Colon (tissue), 2 donors: ENCODE results near the gene PDE4D.
A peak's percentile ranks its signal among the peaks of the same experiment; 100 is the strongest.
"Not testable (repeated sequence)": the region's sequence is repeated elsewhere in the genome, so short reads cannot be mapped to it uniquely, and the experiment has no call there.

Experiments
- FAIRE-seq: peaks from 2 replicates; lab custom pipeline; 2012; peaks lifted over from hg19 to GRCh38; lab: Jason Lieb, UNC
- donor health status: control.
- donor health status: control.

Gene PDE4D

DNA sequence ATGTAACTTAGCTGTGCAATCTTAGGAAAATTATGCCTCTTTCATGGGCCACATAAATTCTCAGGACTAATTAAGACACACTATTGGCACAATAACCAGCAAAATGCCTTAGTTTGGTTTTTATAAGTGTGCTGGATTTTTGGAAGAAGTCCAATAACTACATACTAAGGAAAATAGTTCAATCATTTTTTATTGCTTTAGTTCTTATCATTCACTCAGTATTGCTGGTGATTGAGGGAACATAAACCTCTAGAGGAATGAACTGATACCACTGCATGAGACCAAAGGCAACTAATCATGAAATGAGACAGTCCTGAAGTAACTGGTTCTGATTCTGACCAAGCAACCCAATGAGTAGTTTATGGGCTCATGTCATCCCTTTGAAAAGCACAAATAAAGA is 571.5 kb downstream of the PDE4D start:
- FAIRE-seq: no peak

GRCh38 chr5:59321642-59322041 is 571.9 kb downstream of the PDE4D start:
- FAIRE-seq: no peak

- FAIRE-seq: peak; percentile 47
These were observed 573.1 kb downstream of the PDE4D start for GRCh38 chr5:59320420-59320819.

- FAIRE-seq: no peak
These were observed 574.3 kb downstream of the PDE4D start for GRCh38 chr5:59319250-59319649.

GRCh38 chr5:59317774-59318205 is 575.7 kb downstream of the PDE4D start:
- FAIRE-seq: peak; percentile 45

DNA sequence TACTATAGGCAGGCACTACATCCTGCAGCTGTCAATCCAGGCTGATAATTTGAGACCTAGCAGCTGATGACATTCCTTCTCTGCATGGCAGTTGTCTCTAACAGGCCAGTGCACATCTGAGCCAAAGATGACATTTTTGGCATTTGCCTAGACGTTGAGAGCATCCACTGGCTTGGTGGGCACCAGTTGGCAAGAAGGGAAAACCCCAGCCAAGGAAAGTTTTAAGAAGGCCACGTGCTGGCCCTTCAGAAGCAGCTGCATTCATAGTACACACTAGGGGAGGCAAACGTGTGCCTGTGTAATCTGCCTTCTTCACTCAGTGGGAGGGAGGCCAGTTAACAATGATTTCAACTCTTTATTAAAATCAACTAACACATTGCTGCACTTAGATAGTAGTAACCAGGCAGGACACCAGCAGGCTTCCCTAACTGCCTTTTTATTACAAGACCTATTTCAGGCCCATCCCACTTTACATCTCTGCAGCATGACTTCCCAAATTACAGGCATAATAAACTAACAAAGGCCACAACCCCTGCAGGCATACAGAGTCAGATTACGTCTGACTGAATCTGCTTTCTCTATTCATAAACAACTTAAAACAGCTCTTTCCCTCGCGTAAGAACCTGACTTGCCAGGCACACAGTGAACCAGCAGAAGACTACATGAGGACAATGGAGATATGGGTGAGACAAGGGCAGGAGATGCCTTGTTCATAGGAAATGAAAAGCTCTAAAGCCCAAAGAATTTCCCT is 576.3 kb downstream of the PDE4D start:
- FAIRE-seq: no peak

DNA sequence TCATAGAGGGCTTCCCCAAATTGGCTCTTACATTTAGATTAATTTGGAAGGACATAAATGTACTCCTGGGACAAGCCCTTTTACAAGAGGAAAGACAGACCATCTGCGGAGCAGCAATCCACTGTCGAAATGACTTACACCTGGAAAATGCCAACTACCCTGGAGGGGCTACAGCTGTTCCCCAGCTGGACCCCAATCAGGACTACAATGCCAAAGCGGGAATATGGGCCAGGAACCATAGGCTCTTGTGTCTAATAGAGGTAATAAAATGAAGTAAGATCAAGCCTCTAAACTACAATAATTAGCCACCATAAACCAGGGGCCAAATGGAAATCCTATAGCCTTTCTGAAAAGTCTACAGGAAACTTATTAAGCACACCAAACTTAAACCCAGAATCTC is 581.3 kb downstream of the PDE4D start:
- FAIRE-seq: no peak

DNA sequence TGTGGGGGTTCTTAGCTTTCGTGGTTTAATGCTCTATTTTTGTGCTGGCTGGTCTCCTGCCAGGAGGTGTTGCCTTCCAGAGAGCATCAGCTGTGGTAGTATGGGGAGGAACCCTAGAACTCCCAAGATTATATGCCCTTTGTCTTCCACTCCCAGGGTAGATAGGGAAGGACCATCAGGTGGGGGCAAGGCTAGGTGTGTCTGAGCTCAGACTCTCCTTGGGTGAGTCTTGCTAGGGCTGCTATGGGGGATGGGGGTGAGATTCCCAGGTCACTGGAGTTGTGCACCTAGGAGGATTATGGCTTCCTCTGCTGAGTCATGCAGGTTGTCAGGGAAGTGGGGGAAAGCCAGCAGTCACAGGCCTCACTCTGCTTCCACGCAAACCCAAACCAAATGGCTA is 584.8 kb downstream of the PDE4D start:
- FAIRE-seq: not testable (repeated sequence)

GRCh38 chr5:59303289-59303716 is 590.2 kb downstream of the PDE4D start:
- not testable (repeated sequence) for FAIRE-seq

- not testable (repeated sequence) for FAIRE-seq
These were observed 591.0 kb downstream of the PDE4D start for GRCh38 chr5:59302509-59302908.

- FAIRE-seq: no peak
These were observed 591.8 kb downstream of the PDE4D start for GRCh38 chr5:59301727-59302126.

- no peak for FAIRE-seq
These were observed 592.6 kb downstream of the PDE4D start for GRCh38 chr5:59300930-59301329.

- no peak for FAIRE-seq
These were observed 594.5 kb downstream of the PDE4D start for GRCh38 chr5:59299006-59299405.

DNA sequence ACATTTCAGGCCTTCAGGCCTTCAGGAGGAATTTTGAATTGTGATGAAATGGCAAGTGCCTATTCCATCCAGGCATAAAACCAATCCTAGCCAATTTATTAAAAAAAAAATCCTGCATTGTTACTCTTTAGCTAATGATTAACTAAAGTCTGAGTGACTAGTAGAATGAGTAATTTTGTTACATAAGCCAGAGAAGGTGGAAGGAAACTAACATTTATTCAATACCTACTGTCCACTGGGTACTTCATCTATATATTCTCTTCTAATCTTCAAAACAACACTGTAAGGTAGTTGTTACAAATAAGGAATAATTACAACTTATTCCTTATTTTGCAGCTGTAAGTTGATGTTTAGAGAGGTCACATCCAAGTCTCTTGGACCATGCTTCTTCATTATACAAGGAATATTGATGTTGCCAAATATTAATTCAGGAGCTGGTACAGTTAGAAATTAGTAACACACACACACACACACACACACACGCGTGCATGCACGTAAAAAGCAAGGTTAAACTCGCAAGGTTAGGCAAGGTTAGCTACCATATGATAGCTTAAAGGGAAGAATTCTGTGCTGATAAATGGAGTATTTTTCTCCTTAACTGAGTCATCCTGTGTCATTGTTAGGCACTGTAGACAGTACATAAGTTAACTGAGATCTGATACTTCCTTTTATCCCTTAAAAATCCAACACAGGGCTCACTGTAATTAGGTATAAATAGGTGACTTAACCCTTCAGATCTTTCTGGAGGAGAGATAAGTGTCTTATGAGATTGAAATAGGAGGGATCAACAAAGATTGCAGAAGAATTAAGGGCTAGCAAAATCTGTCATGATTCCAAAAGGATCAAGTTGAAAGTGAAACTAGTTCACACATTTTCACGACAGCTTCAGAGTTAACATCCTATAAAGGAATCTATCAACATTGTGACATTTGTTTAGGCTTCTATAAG is 596.9 kb downstream of the PDE4D start:
- FAIRE-seq: no peak

DNA sequence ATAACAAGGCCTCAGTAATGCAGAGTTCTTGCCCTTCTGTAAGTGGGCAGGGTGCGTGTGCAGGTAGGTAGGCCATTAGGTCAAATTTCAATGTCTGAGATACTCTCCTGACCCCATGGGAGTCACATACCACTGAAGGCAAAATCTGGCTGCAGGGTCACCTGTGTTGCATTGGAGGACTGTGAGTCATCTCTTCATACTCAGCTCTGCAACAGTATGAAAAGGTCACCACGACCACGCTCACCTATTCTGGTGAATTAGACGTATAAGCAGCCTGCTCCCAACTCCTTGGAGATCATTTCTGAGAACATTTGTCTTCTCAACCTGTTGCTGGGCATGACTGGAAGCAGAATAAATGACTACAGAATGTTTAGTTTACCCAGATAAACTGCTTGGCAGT is 599.8 kb downstream of the PDE4D start:
- FAIRE-seq: no peak

GRCh38 chr5:59291941-59292340 is 601.6 kb downstream of the PDE4D start:
- FAIRE-seq: no peak

DNA sequence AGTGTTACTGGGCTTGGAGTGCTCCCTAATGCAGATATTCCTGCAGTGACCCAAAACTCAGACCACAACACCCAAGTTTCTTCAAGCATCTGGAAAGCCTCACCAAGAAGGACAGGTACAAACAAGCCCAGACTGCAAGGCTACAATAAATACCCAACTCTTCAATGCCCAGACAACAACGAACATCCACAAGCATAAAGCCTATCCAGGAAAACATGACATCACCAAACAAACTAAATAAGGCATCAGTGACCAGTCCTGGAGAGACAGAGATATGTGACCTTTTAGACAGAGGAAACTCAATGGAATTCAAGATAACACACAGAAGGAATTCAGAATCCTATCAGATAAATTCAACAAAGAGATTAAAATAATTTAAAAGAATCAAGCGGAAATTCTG is 605.6 kb downstream of the PDE4D start:
- FAIRE-seq: no peak

DNA sequence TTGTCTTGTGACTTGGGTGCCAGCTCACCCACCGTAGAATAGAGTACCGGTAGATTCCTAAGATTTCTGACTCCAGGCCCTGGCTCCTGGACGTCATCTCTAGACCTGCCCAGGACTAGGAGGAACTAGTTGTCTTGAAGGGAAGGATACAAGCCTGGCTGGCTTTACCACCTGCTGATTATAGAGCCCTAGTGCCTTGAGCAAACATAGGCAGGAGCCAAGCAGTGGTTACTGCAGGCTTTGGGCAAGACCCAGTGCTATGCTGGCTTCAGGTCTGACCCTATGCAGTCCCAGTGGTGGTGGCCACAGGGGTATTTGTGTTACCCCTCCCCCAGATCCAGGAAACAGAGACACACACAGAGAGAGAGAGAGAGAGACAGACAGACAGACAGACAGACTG is 606.2 kb downstream of the PDE4D start:
- FAIRE-seq: no peak

DNA sequence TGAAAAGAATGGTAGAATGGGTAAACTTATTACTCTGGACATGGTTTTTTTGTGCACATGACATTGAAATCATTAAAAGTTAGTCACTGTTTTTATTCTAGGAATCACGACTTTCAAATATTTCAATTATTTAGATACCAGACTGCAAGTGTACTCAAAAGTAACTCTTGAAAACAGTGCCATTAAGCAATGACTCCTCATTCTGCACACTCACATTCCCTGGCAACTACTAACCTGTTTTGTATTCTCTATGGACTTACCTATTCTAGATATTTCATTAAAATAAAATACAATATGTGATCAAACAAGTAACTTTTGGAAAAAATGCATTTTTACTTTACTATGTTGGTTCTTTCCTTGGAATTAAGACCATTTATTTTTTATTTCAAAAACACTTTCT is 607.0 kb downstream of the PDE4D start:
- FAIRE-seq: no peak

DNA sequence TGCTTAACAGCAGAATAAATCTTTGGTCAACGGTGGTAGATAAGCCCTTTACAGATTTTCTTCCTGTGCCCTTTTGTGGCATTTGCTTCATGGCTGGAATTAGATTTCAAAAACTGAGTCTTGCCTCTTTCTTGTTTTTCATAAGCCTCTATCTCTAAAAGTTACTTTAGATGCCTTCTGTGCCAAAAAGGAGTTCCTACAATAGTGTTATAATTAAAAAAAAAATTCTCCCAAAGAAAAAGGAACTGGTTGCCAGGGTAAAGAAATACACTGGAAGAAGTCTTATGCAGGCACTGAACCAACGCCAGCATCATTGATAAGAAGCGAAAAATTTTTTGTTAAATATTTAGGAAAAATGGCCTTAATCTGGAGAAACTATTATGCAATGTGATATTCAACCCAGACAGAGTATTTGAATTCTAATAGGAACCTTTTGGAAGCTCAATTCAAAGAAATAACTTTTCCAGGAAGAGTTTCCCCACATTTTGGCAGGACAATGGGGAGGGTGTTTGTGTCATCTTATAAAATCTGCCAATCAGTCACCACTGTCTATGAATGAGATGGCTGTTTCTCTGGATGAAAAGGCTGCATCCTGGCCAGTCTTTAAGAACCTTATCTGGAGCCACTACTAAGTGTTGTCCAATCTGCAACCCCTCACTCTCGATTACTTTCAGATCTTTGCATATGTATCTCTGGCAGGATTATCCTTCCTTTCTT is 608.1 kb downstream of the PDE4D start:
- no peak for FAIRE-seq

- FAIRE-seq: no peak
These were observed 610.8 kb downstream of the PDE4D start for GRCh38 chr5:59282726-59283125.

DNA sequence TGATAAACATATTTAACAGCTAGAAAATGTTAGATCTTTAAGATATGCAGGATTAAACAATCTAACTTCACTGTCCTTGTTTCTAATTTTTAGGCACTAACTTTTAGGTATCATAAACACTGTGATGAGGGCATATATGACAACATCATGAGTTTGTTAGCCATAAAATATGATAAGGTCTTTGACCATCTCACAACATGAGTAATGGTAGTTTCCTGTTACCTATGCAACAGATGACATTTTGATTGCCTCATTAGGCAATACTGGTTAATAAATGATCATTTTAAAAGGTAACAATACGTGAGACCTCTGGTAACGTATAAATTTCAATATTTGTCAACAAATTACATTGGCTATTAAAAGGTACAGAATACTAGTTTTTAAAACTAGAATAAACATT is 613.5 kb downstream of the PDE4D start:
- no peak for FAIRE-seq
